Right lobe of liver (tissue), 4 donors: ENCODE data around the gene RPS6KA2.

Experiments used
- CTCF ChIP-seq, 4 donors: fragments of 200-600 bp in 3 of 4; fragments of 450-650 bp in 1 of 4; IDR thresholded peaks; one replicate each; pipeline versions ENCODE4 v1.5.1 to v1.8.0; 2016 to 2022; ENCODE audit warnings: antibody characterized with exemption in 4 of 4, mild to moderate bottlenecking in 2 of 4
- POLR2A ChIP-seq: fragments of 450-650 bp; IDR thresholded peaks from one replicate; pipeline ENCODE4 v1.6.1; 2017; ENCODE audit warnings: antibody characterized with exemption, mild to moderate bottlenecking
- donor health status: DM: no; HTN: no; CAD: no.
- donor health status: DM: no; HTN: no; CAD: no.
- donor health status: DM: no; HTN: yes; CAD: no.

GRCh38 chr6:166567107-166567506, 59.9 kb downstream of the RPS6KA2 start:
- TF ChIP-seq CTCF (IDR thresholded peaks at IDR 0.05) (no peak), POLR2A (no peak)
